Tibial nerve (tissue), 4 donors: ENCODE data around the gene SMAD2. TPM values are rescaled to one million over a fixed set of nuclear protein-coding genes. Genes with fewer than 3 reads are reported as not detected.

Experiments used
- DNase-seq, 2 donors: peaks; one replicate each; pipeline ENCODE4 v3.0.0-alpha.2; 2019; ENCODE audit warnings: low spot score in 2 of 2
- H3K27ac ChIP-seq, 4 donors: fragments of 200-600 bp; sonication (generic) in 3 of 4; one replicate each; pipeline ENCODE4 v1.5.1; 2017 to 2019; ENCODE audit warnings: mild to moderate bottlenecking in 1 of 4
- H3K27me3 ChIP-seq, 2 donors: fragments of 200-600 bp; sonication (generic) in 1 of 2; one replicate each; pipeline versions ENCODE4 v1.5.1 to v1.6.0; 2017 to 2019
- H3K36me3 ChIP-seq, 3 donors: fragments of 200-600 bp; sonication (generic); one replicate each; pipeline ENCODE4 v1.5.1; 2018 to 2019
- H3K4me1 ChIP-seq, 4 donors: fragments of 200-600 bp; sonication (generic) in 3 of 4; one replicate each; pipeline ENCODE4 v1.5.1; 2017 to 2019
- H3K4me3 ChIP-seq, 4 donors: fragments of 200-600 bp; sonication (generic) in 3 of 4; one replicate each; pipeline ENCODE4 v1.5.1; 2017 to 2019; ENCODE audit warnings: mild to moderate bottlenecking in 1 of 4, moderate library complexity in 1 of 4
- H3K9me3 ChIP-seq, 4 donors: fragments of 200-600 bp; sonication (generic) in 3 of 4; one replicate each; pipeline ENCODE4 v1.5.1; 2017 to 2019
- EP300 ChIP-seq, 2 donors: sonication (generic); formaldehyde crosslinking; IDR thresholded peaks; one replicate each; pipeline ENCODE4 v1.6.1; 2017; ENCODE audit warnings: antibody characterized with exemption in 2 of 2, mild to moderate bottlenecking in 1 of 2
- POLR2A ChIP-seq, 2 donors: fragments of 450-650 bp; IDR thresholded peaks; one replicate each; pipeline ENCODE4 v1.6.1; 2017; ENCODE audit warnings: antibody characterized with exemption in 2 of 2, mild to moderate bottlenecking in 2 of 2, moderate library complexity in 2 of 2
- WGBS, 2 donors: methylation state at CpG; one replicate each; pipeline ENCODE4 v1.1.5; 2018; 5-methylcytosine and 5-hydroxymethylcytosine counted together
- total RNA-seq, 4 donors: library from RNA; depleted of rRNA; stranded (reverse); fragments of >200 nt; gene quantifications; one replicate each; pipeline ENCODE4 v1.1.0, GENCODE V29; 2016
- TF ChIP-seq, protein P1 (sequence below), 5 experiments: fragments of 200-600 bp in 3 of 5; fragments of 450-650 bp in 2 of 5; sonication (generic) in 3 of 5; IDR thresholded peaks; one replicate each; pipeline ENCODE4 v1.5.1; 2016 to 2019; ENCODE audit warnings: antibody characterized with exemption in 5 of 5, mild to moderate bottlenecking in 3 of 5, moderate library complexity in 2 of 5

SMAD2 gene
- total RNA-seq, 4 donors from 2014 or later: 34.8 to 54.5 (median 45.5) TPM

DNA sequence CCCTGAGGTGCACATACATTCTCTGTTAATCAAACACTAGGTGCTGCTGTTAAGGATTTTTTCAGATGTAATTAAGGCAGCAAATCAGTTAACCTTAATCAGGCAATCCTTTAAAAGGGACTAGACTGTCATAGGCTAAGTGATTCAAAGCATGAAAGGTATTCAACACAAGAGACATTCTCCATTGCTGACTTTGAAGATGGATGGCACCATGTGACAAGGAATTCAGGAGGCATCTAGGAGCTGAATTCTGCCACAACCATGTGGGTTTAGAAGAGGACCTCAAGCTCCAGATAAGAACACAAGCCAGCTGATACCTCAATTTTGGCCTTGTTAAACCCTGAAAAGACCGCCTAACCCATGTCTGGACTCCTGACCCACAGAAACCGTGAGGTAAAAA lies 84.0 kb downstream of the SMAD2 start:
- Histone ChIP-seq H3K36me3 (peaks cover 0 to 52% (median 3%) of the 10 kb centered on the region in 3 donors), H3K27me3 (no peaks in the 10 kb centered on the region), H3K4me3 (no peak overlapping the region), H3K27ac (no peak overlapping the region), H3K9me3 (no peaks in the 10 kb centered on the region), H3K4me1 (no peaks in the 10 kb centered on the region)
- WGBS, 2 donors: 93 to 100% methylated on average over 2 of the region's 2 CpGs
- no peak for DNase-seq
- TF ChIP-seq EP300 (IDR thresholded peaks at IDR 0.05): no peak
- TF ChIP-seq POLR2A (IDR thresholded peaks at IDR 0.05): no peak
- TF ChIP-seq, protein P1, sequence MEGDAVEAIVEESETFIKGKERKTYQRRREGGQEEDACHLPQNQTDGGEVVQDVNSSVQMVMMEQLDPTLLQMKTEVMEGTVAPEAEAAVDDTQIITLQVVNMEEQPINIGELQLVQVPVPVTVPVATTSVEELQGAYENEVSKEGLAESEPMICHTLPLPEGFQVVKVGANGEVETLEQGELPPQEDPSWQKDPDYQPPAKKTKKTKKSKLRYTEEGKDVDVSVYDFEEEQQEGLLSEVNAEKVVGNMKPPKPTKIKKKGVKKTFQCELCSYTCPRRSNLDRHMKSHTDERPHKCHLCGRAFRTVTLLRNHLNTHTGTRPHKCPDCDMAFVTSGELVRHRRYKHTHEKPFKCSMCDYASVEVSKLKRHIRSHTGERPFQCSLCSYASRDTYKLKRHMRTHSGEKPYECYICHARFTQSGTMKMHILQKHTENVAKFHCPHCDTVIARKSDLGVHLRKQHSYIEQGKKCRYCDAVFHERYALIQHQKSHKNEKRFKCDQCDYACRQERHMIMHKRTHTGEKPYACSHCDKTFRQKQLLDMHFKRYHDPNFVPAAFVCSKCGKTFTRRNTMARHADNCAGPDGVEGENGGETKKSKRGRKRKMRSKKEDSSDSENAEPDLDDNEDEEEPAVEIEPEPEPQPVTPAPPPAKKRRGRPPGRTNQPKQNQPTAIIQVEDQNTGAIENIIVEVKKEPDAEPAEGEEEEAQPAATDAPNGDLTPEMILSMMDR (IDR thresholded peaks at IDR 0.05): no peak

DNA sequence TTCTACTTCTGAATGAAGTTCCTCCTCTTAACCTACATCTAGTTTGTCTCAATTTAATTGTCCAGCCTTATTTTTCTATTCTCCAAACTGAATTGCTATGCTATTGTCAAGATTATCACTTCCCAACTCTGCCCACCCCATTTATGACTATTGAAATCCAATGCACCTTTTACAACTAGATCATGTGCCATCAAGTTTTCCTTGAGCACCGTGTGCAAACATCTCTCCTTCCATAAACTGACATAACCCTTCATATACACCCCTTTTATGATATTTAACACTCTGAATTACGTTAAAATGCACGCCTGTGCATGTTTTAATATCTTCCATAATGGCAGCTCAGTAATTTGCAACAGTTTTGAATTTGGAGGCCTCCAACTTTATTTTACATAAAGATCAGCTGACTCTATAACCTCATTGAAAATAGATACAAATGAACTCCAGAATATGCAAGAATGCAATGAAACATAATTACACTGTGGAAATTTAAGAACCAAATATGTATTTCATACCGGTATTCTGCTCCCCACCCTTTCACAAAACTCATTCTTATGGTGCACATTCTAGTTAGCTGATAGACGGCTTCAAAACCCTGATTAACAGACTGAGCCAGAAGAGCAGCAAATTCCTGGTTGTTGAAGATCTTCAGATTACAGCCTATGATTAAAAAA lies 85.5 kb downstream of the SMAD2 start:
- Histone ChIP-seq H3K27me3 (no peaks in the 10 kb centered on the region), H3K27ac (no peak overlapping the region), H3K9me3 (no peaks in the 10 kb centered on the region), H3K4me3 (no peak overlapping the region), H3K4me1 (no peaks in the 10 kb centered on the region), H3K36me3 (peaks cover 0 to 65% (median 3%) of the 10 kb centered on the region in 3 donors)
- WGBS, 2 donors: 95 to 96% methylated on average over 5 of the region's 5 CpGs
- no peak for DNase-seq
- TF ChIP-seq POLR2A (IDR thresholded peaks at IDR 0.05) (no peak), EP300 (IDR thresholded peaks at IDR 0.05) (no peak)
- TF ChIP-seq, protein P1 (IDR thresholded peaks at IDR 0.05): no peak

DNA sequence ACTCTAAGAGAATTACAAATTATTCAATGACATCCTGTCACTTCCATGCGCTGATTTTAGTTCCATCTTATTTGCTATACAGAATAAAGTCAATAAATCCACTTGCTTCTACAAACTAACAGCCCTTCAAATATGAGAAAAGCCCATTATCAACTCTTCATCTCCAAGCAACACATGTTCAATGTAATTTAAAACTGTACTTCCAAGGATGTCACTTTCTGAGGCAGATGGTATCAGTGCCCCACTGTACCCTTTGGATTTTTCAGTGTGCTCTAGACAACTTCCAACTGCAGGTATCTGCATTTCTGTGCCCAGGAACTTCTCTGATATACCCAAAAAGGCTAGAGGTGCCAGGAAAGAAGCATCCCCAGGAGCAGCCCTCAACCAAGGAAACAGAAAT lies 87.6 kb downstream of the SMAD2 start:
- TF ChIP-seq EP300 (IDR thresholded peaks at IDR 0.05) (no peak), POLR2A (IDR thresholded peaks at IDR 0.05) (no peak)
- TF ChIP-seq, protein P1 (IDR thresholded peaks at IDR 0.05): no peak
- Histone ChIP-seq H3K36me3 (peaks cover 0 to 74% (median 3%) of the 10 kb centered on the region in 3 donors), H3K27ac (no peak overlapping the region)

DNA sequence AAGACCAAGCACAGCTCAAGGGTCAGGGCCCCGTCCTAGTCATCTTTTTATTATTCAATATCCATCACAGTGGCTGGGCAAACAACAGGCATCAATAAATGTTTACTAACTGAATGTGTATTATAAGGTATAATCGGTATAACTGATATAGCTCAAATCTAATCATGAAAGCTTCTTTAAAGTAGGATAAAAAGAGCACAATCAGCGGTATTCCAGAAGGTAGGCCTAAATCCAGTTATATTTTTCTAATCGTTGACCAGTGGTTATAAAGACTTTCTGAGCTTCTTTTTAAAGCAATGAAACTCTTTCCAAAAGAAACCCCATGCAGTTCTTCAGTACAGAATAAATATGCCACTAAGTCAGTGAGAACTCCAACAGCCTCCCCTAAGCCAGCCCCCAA lies 92.1 kb downstream of the SMAD2 start:
- TF ChIP-seq, protein P1 (IDR thresholded peaks at IDR 0.05): no peak
- TF ChIP-seq POLR2A (IDR thresholded peaks at IDR 0.05) (no peak), EP300 (IDR thresholded peaks at IDR 0.05) (no peak)
- WGBS, 2 donors: 91 to 95% methylated on average over 4 of the region's 4 CpGs
- peaks cover 0 to 65% (median 0%) of the 10 kb centered on the region in 3 donors for H3K36me3 ChIP-seq

More for the DNA sequence above, 87.6 kb downstream of the SMAD2 start:
- WGBS, 2 donors: 92 to 98% methylated on average over 1 of the region's 1 CpG
- no peak overlapping the region for H3K4me3 ChIP-seq
- H3K27me3 ChIP-seq: no peaks in the 10 kb centered on the region
- H3K4me1 ChIP-seq: no peaks in the 10 kb centered on the region
- no peak for DNase-seq
- no peaks in the 10 kb centered on the region for H3K9me3 ChIP-seq

DNA sequence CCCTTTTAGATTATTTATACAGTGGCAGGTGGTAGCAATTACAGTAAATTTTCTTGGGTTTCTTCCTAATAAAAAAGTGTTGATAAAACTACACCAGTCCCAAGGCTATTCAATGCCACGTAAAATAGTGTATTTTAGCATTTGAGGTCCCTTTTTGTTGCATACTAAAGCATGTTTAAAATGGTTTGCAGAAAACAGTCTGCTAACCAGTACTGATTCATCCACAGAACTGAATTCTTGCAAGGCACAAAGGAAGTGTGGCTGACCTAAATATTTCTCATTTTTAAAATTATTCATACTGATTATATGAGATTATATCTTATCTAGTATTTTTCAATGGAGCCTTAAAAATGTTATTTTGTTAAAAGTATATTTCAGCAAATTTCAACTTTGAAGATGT lies 98.1 kb downstream of the SMAD2 start:
- no peak overlapping the region for H3K27ac ChIP-seq
- H3K36me3 ChIP-seq: peaks cover 0 to 37% (median 0%) of the 10 kb centered on the region in 3 donors
- H3K27me3 ChIP-seq: no peaks in the 10 kb centered on the region
- no peak overlapping the region for H3K4me3 ChIP-seq
- H3K4me1 ChIP-seq: no peaks in the 10 kb centered on the region
- TF ChIP-seq, protein P1 (IDR thresholded peaks at IDR 0.05): no peak
- TF ChIP-seq EP300 (IDR thresholded peaks at IDR 0.05) (no peak), POLR2A (IDR thresholded peaks at IDR 0.05) (no peak)
- no peaks in the 10 kb centered on the region for H3K9me3 ChIP-seq
- 41 to 52% methylated on average over 1 of the region's 1 CpG for WGBS, 2 donors
- DNase-seq: no peak

More for the DNA sequence above, 92.1 kb downstream of the SMAD2 start:
- no peak overlapping the region for H3K4me3 ChIP-seq
- no peaks in the 10 kb centered on the region for H3K9me3 ChIP-seq
- no peak for DNase-seq
- no peaks in the 10 kb centered on the region for H3K27me3 ChIP-seq
- H3K4me1 ChIP-seq: no peaks in the 10 kb centered on the region
- no peak overlapping the region for H3K27ac ChIP-seq
